Hepatocyte (in vitro differentiated cells): ENCODE data around the gene RBM12.

Experiments
- CTCF ChIP-seq: fragments of 200-600 bp; sonication (generic); IDR thresholded peaks from 2 replicates; pipeline ENCODE4 v1.5.1; 2016; ENCODE audit warnings: antibody characterized with exemption, mild to moderate bottlenecking; ENCODE audit not compliant: poor library complexity
- EZH2 ChIP-seq: fragments of 200-600 bp; sonication (generic); IDR thresholded peaks from 2 replicates; pipeline ENCODE4 v1.6.1; 2016; ENCODE audit warnings: antibody characterized with exemption, mild to moderate bottlenecking, borderline replicate concordance
- EZH2phosphoT487 ChIP-seq: fragments of 200-600 bp; sonication (generic); IDR thresholded peaks from one replicate; pipeline ENCODE4 v1.6.1; 2018; ENCODE audit warnings: antibody characterized with exemption, mild to moderate bottlenecking, low read depth, moderate library complexity; ENCODE audit not compliant: unreplicated experiment, severe bottlenecking

- no peak for TF ChIP-seq CTCF
- TF ChIP-seq EZH2phosphoT487: no peak
- no peak for TF ChIP-seq EZH2
Measured at GRCh38 chr20:35636095-35636494, 28.6 kb downstream of the RBM12 start.
